ENCODE results near the gene RIC3.

The RIC3 gene

GRCh38 chr11:8168485-8169257, at the start of gene RIC3:
TSS of gene RIC3 (minus strand) at chr11:8169025. CDS start at chr11:8168989, 36 bp downstream.
- peak; percentile 43 for DNase-seq

DNA sequence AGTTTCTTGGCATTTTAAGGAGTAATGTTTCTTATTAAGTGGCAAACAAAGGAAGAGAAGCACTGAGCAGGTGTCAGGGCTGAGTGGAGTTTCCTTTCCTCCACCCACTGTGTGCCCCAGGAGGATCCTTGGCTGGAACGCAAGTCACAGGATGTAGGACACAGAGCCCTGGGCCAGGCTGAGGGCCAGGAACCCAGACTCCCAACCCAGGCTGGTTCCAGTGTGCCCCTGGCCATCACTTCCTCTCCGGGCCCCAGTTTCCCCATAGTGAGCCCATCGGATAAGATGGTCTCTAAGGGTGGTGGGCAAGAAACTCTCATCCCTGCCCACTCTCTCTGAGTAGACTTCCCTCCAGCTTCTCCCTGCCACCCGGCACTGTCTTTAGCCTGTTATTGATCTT, 49.6 kb upstream of the RIC3 start:
- DNase-seq, result no peak

- no peak for DNase-seq
Observed at GRCh38 chr11:8217926-8218325, 49.1 kb upstream of the RIC3 start.

- no peak for DNase-seq
Observed at GRCh38 chr11:8217136-8217535, 48.3 kb upstream of the RIC3 start.

DNA sequence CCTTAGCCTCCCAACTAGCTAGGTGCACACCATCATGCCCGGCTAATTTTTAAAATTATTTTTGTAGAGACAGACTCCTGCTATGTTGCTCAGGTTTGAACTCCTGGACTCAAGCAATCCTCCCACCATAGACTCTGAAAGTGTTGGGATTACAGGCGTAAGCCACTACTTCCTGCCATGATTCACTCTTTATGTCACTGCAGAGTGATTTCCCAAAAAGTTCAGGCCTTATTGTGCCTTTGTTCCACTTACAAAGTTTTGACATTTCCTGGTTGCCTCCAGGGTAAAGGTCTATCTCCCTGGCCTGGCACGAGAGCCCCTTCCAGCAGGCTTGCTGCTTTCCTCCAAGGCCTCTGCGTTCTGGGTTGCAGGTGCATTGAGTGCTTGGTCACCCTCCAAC, 44.6 kb upstream of the RIC3 start:
- no peak for DNase-seq

DNA sequence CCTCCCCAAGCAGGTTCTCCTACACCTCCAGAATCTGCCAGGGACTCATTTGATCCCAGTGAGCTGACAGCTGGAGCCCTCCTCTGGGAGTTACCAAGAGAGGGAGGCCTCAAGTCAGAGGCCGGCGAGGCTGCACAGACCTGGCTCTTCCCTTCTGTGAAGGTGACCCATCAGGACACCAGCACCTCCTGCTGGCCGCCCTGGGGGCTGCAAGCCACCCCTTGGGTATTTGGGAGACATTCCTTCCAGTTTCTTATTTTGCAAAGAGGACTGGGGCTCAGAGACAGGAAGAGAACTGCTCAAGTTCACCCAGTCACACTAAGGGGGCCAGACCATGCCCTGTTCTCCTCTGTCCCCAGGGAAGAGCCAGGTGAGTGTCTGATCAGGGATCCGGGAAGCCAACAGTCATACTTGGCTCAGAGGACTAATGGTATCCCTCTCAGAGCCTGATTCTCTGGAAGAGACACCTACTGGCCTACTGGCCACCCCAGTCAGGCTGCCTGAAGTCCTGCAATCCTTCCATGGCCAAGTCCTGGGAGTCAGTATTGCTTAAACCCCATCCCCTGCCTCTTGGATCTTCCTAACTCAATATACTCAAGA, 40.5 kb upstream of the RIC3 start:
- DNase-seq, result peak; percentile 11

DNA sequence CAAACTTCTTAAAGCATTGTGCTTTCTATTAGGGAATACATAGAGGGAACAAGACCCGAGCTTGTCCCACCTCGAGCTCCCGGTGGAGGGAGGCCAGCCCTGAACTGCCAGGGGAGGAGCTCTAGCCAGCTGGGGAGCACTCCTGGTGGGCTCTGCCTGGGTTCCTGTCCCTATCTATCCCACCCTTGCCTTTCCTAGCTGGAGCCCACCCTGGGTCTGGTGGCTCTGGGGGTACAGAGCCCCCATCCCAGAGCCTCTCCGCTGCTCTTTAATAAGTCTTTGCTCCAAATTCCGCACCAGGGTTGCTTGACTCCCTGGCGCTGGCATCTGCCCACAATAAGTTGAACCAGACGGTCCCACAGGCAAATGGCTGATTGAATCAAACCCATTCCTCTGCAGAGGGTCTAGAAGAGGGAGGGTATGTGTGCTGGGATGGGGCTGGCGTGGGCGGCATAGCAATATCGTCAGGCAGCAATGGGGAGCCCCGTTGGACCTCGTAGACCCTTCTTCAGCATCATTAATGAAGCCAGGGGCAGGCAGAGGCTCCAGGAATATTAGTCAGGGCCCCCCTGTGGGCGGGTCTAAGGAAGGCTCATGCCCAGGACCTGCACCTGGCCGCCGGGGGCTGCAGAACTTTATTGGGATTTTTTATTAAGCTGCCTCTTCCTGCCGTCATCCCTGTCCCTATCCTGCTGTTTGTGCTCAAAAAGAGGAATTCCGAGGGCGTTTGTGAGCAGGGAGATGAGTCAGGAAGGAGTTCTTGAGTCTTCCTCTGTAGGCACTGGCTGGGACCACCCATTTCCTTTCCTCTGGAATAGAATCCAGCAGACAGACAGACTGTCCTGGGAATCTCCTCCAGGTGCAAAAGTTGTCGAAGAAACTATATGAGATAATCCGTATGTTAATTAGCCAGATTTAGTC, 38.5 kb upstream of the RIC3 start:
- no peak for DNase-seq

GRCh38 chr11:8206251-8207079, 37.6 kb upstream of the RIC3 start:
- DNase-seq, result peak; percentile 3

GRCh38 chr11:8205566-8205965, 36.7 kb upstream of the RIC3 start:
- no peak for DNase-seq

GRCh38 chr11:8204596-8204995, 35.8 kb upstream of the RIC3 start:
- DNase-seq, result no peak

- DNase-seq, result no peak
Observed at GRCh38 chr11:8204025-8204424, 35.2 kb upstream of the RIC3 start.

DNA sequence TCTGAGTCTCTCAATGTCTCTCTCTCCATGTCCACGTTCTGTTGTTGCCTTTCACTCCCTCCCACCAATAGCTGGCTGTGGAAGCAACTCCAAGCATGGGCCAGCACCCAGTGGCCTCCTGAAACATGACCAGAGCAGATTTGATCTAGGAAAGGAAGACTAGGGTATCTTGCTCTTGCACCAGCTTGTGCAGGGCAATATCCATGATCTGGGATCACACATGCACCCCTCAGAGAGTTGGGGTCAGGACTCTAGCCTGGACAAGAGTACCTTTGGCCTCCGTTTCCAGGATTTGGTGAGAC, 34.5 kb upstream of the RIC3 start:
- DNase-seq, result no peak

- no peak for DNase-seq
Observed at GRCh38 chr11:8202516-8203413, 33.9 kb upstream of the RIC3 start.

DNA sequence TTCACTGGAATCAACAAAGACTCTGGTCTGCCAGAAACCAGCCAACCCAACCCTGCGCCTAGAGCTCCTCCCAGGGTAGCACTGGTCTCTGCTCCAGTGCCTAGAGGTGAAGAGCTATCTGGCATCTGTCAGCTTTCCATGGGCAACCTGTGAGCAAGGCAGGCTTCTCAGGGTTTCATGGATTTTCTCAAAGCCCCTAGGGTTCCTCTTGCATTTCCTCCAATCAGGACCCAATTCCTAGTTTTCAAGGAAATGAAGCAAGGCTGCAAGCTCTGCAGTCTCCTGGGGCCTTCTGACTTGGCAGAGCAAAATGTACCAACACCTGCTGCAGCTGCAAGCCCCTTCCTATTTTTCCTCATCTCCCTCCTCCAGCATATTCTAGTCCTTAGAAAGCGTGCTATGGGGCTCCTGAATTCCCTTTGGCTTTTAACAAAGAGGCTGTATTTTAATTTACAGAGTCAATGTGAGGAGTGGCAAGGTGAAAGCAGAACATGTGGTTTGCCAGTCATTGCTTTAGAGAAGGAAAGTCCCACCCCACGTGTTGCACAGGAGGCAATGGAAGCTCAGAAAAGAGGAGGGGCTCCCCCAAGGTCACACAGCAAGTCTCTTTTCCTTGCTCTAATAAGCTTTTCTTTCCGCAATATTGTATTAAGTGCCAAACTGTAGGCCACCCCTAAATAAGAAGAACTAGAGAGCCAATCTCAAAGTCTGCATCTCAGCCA, 33.0 kb upstream of the RIC3 start:
- no peak for DNase-seq

- no peak for DNase-seq
Observed at GRCh38 chr11:8199676-8200075, 30.9 kb upstream of the RIC3 start.

DNA sequence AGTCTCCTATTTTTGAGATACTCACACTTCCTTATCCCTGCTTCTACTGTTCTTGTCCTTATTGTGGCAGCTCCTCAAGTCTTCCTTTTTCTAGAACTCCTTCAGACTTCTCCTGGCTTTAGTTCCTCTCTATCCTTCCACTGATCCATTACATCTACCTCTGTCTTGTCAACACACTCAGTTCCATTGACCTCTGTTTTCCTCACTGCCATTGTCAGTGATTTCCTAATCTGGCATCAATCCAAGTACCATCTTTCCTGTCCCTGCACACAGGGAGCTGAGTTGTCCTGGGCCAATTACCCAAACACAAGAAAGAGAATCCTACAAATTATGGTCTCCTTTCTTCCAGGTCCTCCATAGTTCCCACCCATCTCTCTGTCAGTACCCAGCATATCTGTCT, 27.9 kb upstream of the RIC3 start:
- no peak for DNase-seq

DNA sequence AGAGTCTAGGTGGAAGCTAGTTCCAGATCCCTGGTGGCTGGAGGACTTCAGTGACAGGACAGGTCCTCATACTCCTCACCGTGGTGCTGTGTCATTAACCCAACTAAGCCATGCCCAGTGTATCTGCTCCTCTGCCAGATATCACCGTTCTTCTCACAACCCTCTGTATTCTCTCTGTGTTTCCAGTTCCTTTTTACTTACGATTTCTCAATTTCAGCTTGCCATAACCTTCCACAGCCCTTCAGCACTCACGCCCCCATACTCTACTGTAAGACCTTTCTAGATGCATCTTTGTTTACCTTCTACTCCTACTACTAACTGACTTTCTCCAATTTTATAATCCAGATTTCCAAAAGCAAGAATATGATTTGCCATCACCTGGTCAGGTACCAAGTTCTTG, 26.1 kb upstream of the RIC3 start:
- no peak for DNase-seq

DNA sequence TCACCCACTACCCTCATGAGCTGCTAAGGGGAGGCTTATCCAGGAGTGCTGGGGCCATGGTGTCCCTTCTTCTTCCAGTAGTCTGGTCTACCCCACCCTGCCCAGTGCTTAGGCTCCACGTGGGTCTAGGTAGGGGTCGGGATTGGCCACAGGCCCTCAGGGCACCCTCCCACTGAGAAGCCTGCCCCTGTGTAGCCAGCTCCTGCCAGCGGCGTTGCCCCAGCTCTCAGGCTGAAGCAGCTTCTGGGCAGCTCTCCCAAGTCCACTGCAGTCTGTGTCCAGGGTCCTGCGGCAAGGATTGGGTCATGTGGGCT, 24.0 kb upstream of the RIC3 start:
- no peak for DNase-seq

DNA sequence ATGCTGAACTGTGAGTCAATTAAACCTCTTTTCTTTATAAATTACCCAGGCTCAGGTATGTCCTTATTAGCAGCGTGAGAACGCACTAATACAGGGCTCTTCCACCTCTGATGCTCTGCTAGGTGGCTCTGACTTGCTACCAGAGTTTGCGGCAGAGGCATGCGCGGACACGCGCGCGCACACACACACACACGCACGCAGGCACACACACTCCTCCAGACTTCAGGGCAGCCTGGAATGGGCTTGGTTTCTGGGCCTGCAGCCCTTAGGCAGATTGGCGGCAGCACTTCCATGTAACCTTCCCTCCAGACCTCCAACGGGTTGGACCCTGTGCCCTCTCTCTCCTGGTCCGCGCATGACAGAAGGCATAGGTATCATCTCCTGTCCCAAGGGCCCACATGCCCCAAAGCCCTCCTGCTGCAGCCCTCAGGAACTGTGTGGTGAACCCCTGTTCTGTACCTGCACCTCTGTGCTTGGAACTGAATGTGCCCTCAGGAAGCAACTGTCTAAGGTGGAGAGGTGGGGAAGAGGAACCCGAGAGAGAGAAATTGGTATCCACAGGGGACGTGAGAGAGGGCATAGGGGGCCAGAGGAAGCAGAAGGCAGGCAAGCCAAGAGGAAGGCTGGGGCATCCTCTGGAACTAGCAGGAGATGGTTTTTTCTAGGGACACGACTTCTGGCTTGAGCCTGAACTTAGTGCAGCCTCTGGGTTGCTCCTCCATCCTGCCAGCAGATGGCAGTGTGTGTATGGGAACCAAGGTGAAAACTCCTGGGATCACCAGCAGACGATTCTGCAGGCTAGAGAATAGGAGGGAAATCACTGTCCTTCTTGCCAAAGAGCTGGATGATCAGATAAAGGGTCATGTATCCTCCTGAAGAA, 23.4 kb upstream of the RIC3 start:
- peak; percentile 29 for DNase-seq

- no peak for DNase-seq
Observed at GRCh38 chr11:8190431-8190830, 21.6 kb upstream of the RIC3 start.
